ENCODE measurements around the gene ATG4A.

GRCh38 chrX:108138814-108139702 lies 47.5 kb downstream of the ATG4A start:
- TF ChIP-seq POLR2A (IDR thresholded peaks at IDR 0.05), result no peak
- TF ChIP-seq, protein P1, sequence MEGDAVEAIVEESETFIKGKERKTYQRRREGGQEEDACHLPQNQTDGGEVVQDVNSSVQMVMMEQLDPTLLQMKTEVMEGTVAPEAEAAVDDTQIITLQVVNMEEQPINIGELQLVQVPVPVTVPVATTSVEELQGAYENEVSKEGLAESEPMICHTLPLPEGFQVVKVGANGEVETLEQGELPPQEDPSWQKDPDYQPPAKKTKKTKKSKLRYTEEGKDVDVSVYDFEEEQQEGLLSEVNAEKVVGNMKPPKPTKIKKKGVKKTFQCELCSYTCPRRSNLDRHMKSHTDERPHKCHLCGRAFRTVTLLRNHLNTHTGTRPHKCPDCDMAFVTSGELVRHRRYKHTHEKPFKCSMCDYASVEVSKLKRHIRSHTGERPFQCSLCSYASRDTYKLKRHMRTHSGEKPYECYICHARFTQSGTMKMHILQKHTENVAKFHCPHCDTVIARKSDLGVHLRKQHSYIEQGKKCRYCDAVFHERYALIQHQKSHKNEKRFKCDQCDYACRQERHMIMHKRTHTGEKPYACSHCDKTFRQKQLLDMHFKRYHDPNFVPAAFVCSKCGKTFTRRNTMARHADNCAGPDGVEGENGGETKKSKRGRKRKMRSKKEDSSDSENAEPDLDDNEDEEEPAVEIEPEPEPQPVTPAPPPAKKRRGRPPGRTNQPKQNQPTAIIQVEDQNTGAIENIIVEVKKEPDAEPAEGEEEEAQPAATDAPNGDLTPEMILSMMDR (IDR thresholded peaks at IDR 0.05), result no peak

Measured in uterus (tissue), 2 donors.